Measurements from ENCODE around the gene CNTFR.

The CNTFR gene

GRCh38 chr9:34620061-34620994, 30.8 kb upstream of the CNTFR start, which contains the start of gene DCTN3:
Gene DCTN3 (minus strand): TSS chr9:34620495. CDS start chr9:34620464, 31 bp downstream.
- DNase-seq (ENCODE audit: low read depth in 2 of 2): peak; percentile 84 to 87

GRCh38 chr9:34615132-34615531, 25.6 kb upstream of the CNTFR start:
- DNase-seq (ENCODE audit: low read depth in 2 of 2): no peak

GRCh38 chr9:34612788-34613390, 23.4 kb upstream of the CNTFR start:
- DNase-seq (ENCODE audit: low read depth in 2 of 2): peak in 1 of 2 donors; percentile 53

GRCh38 chr9:34611811-34612787, 22.6 kb upstream of the CNTFR start, which contains the start of gene RPP25L:
Gene RPP25L (minus strand): TSS chr9:34612097. CDS start chr9:34611296, 801 bp downstream.
- DNase-seq (ENCODE audit: low read depth in 2 of 2): peak; percentile 55 to 80

GRCh38 chr9:34611251-34611810, 21.8 kb upstream of the CNTFR start:
- no peak for DNase-seq (ENCODE audit: low read depth in 2 of 2)

GRCh38 chr9:34610434-34611206, 21.1 kb upstream of the CNTFR start:
- DNase-seq (ENCODE audit: low read depth in 2 of 2): no peak

- no peak for DNase-seq (ENCODE audit: low read depth in 2 of 2)
Observed at GRCh38 chr9:34607331-34607730, 17.8 kb upstream of the CNTFR start.

GRCh38 chr9:34606905-34607304, 17.4 kb upstream of the CNTFR start:
- no peak for DNase-seq (ENCODE audit: low read depth in 2 of 2)

GRCh38 chr9:34606190-34606589, 16.7 kb upstream of the CNTFR start:
- DNase-seq (ENCODE audit: low read depth in 2 of 2): no peak

- DNase-seq (ENCODE audit: low read depth in 2 of 2): peak; percentile 61 to 72
Observed at GRCh38 chr9:34603610-34604231, 14.2 kb upstream of the CNTFR start.

GRCh38 chr9:34601937-34602573, 12.5 kb upstream of the CNTFR start:
- DNase-seq (ENCODE audit: low read depth in 2 of 2): no peak

GRCh38 chr9:34600908-34601307, 11.4 kb upstream of the CNTFR start:
- DNase-seq (ENCODE audit: low read depth in 2 of 2): no peak

- no peak for DNase-seq (ENCODE audit: low read depth in 2 of 2)
Observed at GRCh38 chr9:34599546-34599945, 10.0 kb upstream of the CNTFR start.

- no peak for DNase-seq (ENCODE audit: low read depth in 2 of 2)
Observed at GRCh38 chr9:34594177-34594576, 4.7 kb upstream of the CNTFR start.

GRCh38 chr9:34592895-34593601, 3.5 kb upstream of the CNTFR start:
- no peak for DNase-seq (ENCODE audit: low read depth in 2 of 2)

GRCh38 chr9:34591917-34592866, 2.7 kb upstream of the CNTFR start:
- DNase-seq (ENCODE audit: low read depth in 2 of 2): no peak

GRCh38 chr9:34591248-34591916, 1.9 kb upstream of the CNTFR start:
- peak; percentile 29 to 68 for DNase-seq (ENCODE audit: low read depth in 2 of 2)

Data from stimulated activated CD8-positive, alpha-beta memory T cell treated with anti-CD3 and anti-CD28 coated beads, Interleukin-7, amount 100 ng/mL, for 4 hours (primary cell).